Measurements from ENCODE around the gene SNRPD2. TPM values are rescaled to one million over a fixed set of nuclear protein-coding genes. Genes with fewer than 3 reads are reported as not detected.

The SNRPD2 gene
- total RNA-seq, 2 donors from 2014 or later, result 25.1 to 66.4 TPM

GRCh38 chr19:45711851-45712698 is 20.3 kb upstream of the SNRPD2 start:
- ATAC-seq (no peak), DNase-seq (no peak)
- H3K9me3 ChIP-seq, result no peaks in the 10 kb centered on the region
- peaks cover 4 to 5% of the 10 kb centered on the region in 2 donors for H3K36me3 ChIP-seq (replicated peaks in 1 of 2; ENCODE audit: insufficient read depth in 1 of 2, low read depth in 2 of 2)
- no peak overlapping the region for H3K4me3 ChIP-seq
- WGBS, 2 donors, result 92% methylated on average over 11 to 67 of the region's 76 CpGs
- no peak overlapping the region for H3K27ac ChIP-seq
- H3K27me3 ChIP-seq, result no peaks in the 10 kb centered on the region
- TF ChIP-seq CTCF (IDR thresholded peaks at IDR 0.05), result no peak
- TF ChIP-seq POLR2A (IDR thresholded peaks at IDR 0.05), result no peak
- intact Hi-C loops (cut with DNase I), result no loop called here
- H3K4me1 ChIP-seq, result peaks cover 9% of the 10 kb centered on the region

- ATAC-seq (no peak), DNase-seq (no peak)
- TF ChIP-seq POLR2A (IDR thresholded peaks at IDR 0.05) (no peak), CTCF (IDR thresholded peaks at IDR 0.05) (no peak)
- peaks cover 4 to 5% of the 10 kb centered on the region in 2 donors for H3K36me3 ChIP-seq (replicated peaks in 1 of 2; ENCODE audit: insufficient read depth in 1 of 2, low read depth in 2 of 2)
- no peaks in the 10 kb centered on the region for H3K9me3 ChIP-seq
- no peaks in the 10 kb centered on the region for H3K4me1 ChIP-seq
- H3K27me3 ChIP-seq, result no peaks in the 10 kb centered on the region
- no peak overlapping the region for H3K27ac ChIP-seq
- H3K4me3 ChIP-seq, result no peak overlapping the region
- 70 to 74% methylated on average over 10 of the region's 10 CpGs for WGBS, 2 donors
- intact Hi-C loops (cut with DNase I), result no loop called here
Measured at GRCh38 chr19:45710356-45711130, 18.8 kb upstream of the SNRPD2 start.

- Histone ChIP-seq H3K27me3 (no peaks in the 10 kb centered on the region), H3K27ac (no peak overlapping the region), H3K4me3 (no peak overlapping the region), H3K9me3 (no peaks in the 10 kb centered on the region), H3K4me1 (no peaks in the 10 kb centered on the region), H3K36me3 (replicated peaks in 1 of 2; ENCODE audit: insufficient read depth in 1 of 2, low read depth in 2 of 2) (peaks cover 0 to 2% of the 10 kb centered on the region in 2 donors)
- TF ChIP-seq POLR2A (IDR thresholded peaks at IDR 0.05) (no peak), CTCF (IDR thresholded peaks at IDR 0.05) (no peak)
- intact Hi-C loops (cut with DNase I), result no loop called here
- 88 to 92% methylated on average over 12 of the region's 12 CpGs for WGBS, 2 donors
- ATAC-seq (no peak), DNase-seq (no peak)
Measured at GRCh38 chr19:45705710-45706415, 14.1 kb upstream of the SNRPD2 start.

- DNase-seq (no peak), ATAC-seq (no peak)
- H3K27ac ChIP-seq, result no peak overlapping the region
- no peaks in the 10 kb centered on the region for H3K4me1 ChIP-seq
- 91 to 92% methylated on average over 3 to 9 of the region's 9 CpGs for WGBS, 2 donors
- H3K27me3 ChIP-seq, result no peaks in the 10 kb centered on the region
- intact Hi-C loops (cut with DNase I), result no loop called here
- H3K4me3 ChIP-seq, result no peak overlapping the region
- TF ChIP-seq CTCF (IDR thresholded peaks at IDR 0.05) (no peak), POLR2A (IDR thresholded peaks at IDR 0.05) (no peak)
- no peaks in the 10 kb centered on the region for H3K9me3 ChIP-seq
- H3K36me3 ChIP-seq (replicated peaks in 1 of 2; ENCODE audit: insufficient read depth in 1 of 2, low read depth in 2 of 2), result peaks cover 0 to 2% of the 10 kb centered on the region in 2 donors
Measured at GRCh38 chr19:45705115-45705514, 13.4 kb upstream of the SNRPD2 start.
